HL-60 (cell line): ENCODE results near the gene SKP2.

Experiments
- POLR2AphosphoS5 ChIP-seq: IDR thresholded peaks from 2 replicates; pipeline ENCODE4 v1.6.1; 2012; ENCODE audit warnings: low read depth
- TF ChIP-seq, protein P1 (sequence below): IDR thresholded peaks from one replicate; pipeline ENCODE4 v1.5.1; 2011; ENCODE audit warnings: low read length, control low read depth, inconsistent platforms; ENCODE audit not compliant: insufficient read depth
- TF ChIP-seq, protein P2 (sequence below): IDR thresholded peaks from 2 replicates; pipeline ENCODE4 v1.6.1; 2012; ENCODE audit warnings: low read depth; ENCODE audit not compliant: insufficient replicate concordance

DNA sequence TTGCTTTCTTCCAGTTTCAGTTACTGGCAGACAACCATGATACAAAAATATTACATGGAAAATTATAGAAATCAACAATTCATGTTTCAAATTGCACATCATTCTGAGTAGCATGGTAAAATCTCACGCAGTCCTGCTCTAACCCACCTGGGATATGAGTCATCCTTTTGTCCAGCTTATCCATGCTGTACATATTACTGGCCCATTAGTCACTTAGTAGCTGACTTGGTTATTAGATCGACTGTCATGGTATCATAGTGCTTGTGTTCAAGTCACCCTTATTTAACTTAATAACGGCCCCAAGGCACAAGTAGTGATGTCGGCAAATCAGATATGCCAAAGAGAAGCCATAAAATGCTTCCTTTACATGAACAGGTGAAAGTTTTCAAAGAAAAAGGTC, 48.6 kb downstream of the SKP2 start:
- TF ChIP-seq, protein P1, sequence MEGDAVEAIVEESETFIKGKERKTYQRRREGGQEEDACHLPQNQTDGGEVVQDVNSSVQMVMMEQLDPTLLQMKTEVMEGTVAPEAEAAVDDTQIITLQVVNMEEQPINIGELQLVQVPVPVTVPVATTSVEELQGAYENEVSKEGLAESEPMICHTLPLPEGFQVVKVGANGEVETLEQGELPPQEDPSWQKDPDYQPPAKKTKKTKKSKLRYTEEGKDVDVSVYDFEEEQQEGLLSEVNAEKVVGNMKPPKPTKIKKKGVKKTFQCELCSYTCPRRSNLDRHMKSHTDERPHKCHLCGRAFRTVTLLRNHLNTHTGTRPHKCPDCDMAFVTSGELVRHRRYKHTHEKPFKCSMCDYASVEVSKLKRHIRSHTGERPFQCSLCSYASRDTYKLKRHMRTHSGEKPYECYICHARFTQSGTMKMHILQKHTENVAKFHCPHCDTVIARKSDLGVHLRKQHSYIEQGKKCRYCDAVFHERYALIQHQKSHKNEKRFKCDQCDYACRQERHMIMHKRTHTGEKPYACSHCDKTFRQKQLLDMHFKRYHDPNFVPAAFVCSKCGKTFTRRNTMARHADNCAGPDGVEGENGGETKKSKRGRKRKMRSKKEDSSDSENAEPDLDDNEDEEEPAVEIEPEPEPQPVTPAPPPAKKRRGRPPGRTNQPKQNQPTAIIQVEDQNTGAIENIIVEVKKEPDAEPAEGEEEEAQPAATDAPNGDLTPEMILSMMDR, result no peak
- no peak for TF ChIP-seq POLR2AphosphoS5
- TF ChIP-seq, protein P2, sequence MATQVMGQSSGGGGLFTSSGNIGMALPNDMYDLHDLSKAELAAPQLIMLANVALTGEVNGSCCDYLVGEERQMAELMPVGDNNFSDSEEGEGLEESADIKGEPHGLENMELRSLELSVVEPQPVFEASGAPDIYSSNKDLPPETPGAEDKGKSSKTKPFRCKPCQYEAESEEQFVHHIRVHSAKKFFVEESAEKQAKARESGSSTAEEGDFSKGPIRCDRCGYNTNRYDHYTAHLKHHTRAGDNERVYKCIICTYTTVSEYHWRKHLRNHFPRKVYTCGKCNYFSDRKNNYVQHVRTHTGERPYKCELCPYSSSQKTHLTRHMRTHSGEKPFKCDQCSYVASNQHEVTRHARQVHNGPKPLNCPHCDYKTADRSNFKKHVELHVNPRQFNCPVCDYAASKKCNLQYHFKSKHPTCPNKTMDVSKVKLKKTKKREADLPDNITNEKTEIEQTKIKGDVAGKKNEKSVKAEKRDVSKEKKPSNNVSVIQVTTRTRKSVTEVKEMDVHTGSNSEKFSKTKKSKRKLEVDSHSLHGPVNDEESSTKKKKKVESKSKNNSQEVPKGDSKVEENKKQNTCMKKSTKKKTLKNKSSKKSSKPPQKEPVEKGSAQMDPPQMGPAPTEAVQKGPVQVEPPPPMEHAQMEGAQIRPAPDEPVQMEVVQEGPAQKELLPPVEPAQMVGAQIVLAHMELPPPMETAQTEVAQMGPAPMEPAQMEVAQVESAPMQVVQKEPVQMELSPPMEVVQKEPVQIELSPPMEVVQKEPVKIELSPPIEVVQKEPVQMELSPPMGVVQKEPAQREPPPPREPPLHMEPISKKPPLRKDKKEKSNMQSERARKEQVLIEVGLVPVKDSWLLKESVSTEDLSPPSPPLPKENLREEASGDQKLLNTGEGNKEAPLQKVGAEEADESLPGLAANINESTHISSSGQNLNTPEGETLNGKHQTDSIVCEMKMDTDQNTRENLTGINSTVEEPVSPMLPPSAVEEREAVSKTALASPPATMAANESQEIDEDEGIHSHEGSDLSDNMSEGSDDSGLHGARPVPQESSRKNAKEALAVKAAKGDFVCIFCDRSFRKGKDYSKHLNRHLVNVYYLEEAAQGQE, result no peak
